WTC11 (cell line): ENCODE data around the gene FAM13B. TPM values are rescaled to one million over a fixed set of nuclear protein-coding genes. Genes with fewer than 3 reads are reported as not detected.

ENCODE experiments used
- ATAC-seq: fragments of 200-7000 bp; cut with Tn5 transposase; 2 replicates; pipeline ENCODE4 v1.10.0; 2021; ENCODE audit warnings: mild to moderate bottlenecking, moderate library complexity
- CTCF ChIA-PET: fragments of 300-600 bp; sonication (Branson Sonifier 250); formaldehyde crosslinking; loops from one replicate; lab custom pipeline; 2021; ENCODE audit warnings: antibody characterized with exemption; lab: Charles Lee
- POLR2A ChIA-PET: fragments of 350-600 bp; sonication (Branson Sonifier 250); formaldehyde crosslinking; loops from one replicate; lab custom pipeline; 2021; ENCODE audit warnings: antibody characterized with exemption; lab: Charles Lee
- DNase-seq: peaks from one replicate; pipeline ENCODE4 v3.0.0; 2021; ENCODE audit warnings: low spot score
- H3K27ac Mint-ChIP-seq: 2 replicates; pipeline ENCODE4 v1.8.0; 2021; ENCODE audit warnings: mixed read lengths
- H3K27me3 Mint-ChIP-seq: 2 replicates; pipeline ENCODE4 v1.8.0; 2021; ENCODE audit warnings: low read depth, mild to moderate bottlenecking, moderate library complexity, mixed read lengths
- H3K36me3 Mint-ChIP-seq: 2 replicates; pipeline ENCODE4 v1.8.0; 2021; ENCODE audit warnings: mixed read lengths
- H3K4me1 Mint-ChIP-seq: 2 replicates; pipeline ENCODE4 v1.8.0; 2022; ENCODE audit warnings: mixed read lengths
- H3K4me3 Mint-ChIP-seq: 2 replicates; pipeline ENCODE4 v1.8.0; 2021; ENCODE audit warnings: mild to moderate bottlenecking, moderate library complexity, mixed read lengths
- H3K9me3 Mint-ChIP-seq: 2 replicates; pipeline ENCODE4 v1.8.0; 2021; ENCODE audit warnings: mixed read lengths
- AR ChIP-seq: fragments of 250-450 bp; sonication (Bioruptor Pico); IDR thresholded peaks from 2 replicates; pipeline ENCODE4 v1.9.0; 2021; ENCODE audit warnings: mild to moderate bottlenecking
- ARID4B ChIP-seq: sonication (generic); formaldehyde crosslinking; IDR thresholded peaks from 2 replicates; pipeline ENCODE4 v1.8.0; 2023; ENCODE audit warnings: missing genetic modification reagents, mild to moderate bottlenecking, borderline replicate concordance
- CREM ChIP-seq: sonication (generic); formaldehyde crosslinking; IDR thresholded peaks from 2 replicates; pipeline ENCODE4 v1.8.1; 2022; ENCODE audit warnings: mild to moderate bottlenecking, missing genetic modification reagents, moderate library complexity
- E2F1 ChIP-seq: sonication (generic); formaldehyde crosslinking; IDR thresholded peaks from 2 replicates; pipeline ENCODE4 v1.8.0; 2022; ENCODE audit warnings: mild to moderate bottlenecking, missing genetic modification reagents
- E2F5 ChIP-seq: sonication (generic); formaldehyde crosslinking; IDR thresholded peaks from 2 replicates; pipeline ENCODE4 v1.8.1; 2022; ENCODE audit warnings: mild to moderate bottlenecking, moderate library complexity, missing genetic modification reagents
- ERG ChIP-seq: fragments of 250-450 bp; sonication (Bioruptor Pico); IDR thresholded peaks from 2 replicates; pipeline ENCODE4 v1.8.0; 2021; ENCODE audit warnings: mild to moderate bottlenecking
- FOXJ3 ChIP-seq: sonication (generic); formaldehyde crosslinking; IDR thresholded peaks from 2 replicates; pipeline ENCODE4 v1.9.0; 2021; ENCODE audit warnings: missing genetic modification reagents, mild to moderate bottlenecking, borderline replicate concordance
- FOXK1 ChIP-seq: sonication (generic); formaldehyde crosslinking; IDR thresholded peaks from 2 replicates; pipeline ENCODE4 v1.8.0; 2022; ENCODE audit warnings: mild to moderate bottlenecking, moderate library complexity, missing genetic modification reagents
- GABPB1 ChIP-seq: sonication (generic); formaldehyde crosslinking; IDR thresholded peaks from 2 replicates; pipeline ENCODE4 v1.8.1; 2023; ENCODE audit warnings: mild to moderate bottlenecking, missing genetic modification reagents
- JUN ChIP-seq: sonication (generic); formaldehyde crosslinking; IDR thresholded peaks from 2 replicates; pipeline ENCODE4 v1.8.0; 2023; ENCODE audit warnings: mild to moderate bottlenecking, missing genetic modification reagents
- KAT7 ChIP-seq: sonication (generic); formaldehyde crosslinking; IDR thresholded peaks from 2 replicates; pipeline ENCODE4 v1.8.1; 2023; ENCODE audit warnings: missing genetic modification reagents, mild to moderate bottlenecking, borderline replicate concordance
- MAX ChIP-seq: sonication (generic); formaldehyde crosslinking; IDR thresholded peaks from 2 replicates; pipeline ENCODE4 v1.8.0; 2022; ENCODE audit warnings: mild to moderate bottlenecking, missing genetic modification reagents
- MLX ChIP-seq: sonication (generic); formaldehyde crosslinking; IDR thresholded peaks from 2 replicates; pipeline ENCODE4 v1.8.1; 2023; ENCODE audit warnings: mild to moderate bottlenecking, missing genetic modification reagents, moderate library complexity
- NR1H2 ChIP-seq: sonication (generic); formaldehyde crosslinking; IDR thresholded peaks from 2 replicates; pipeline ENCODE4 v1.9.0; 2021; ENCODE audit warnings: mild to moderate bottlenecking, moderate library complexity, missing genetic modification reagents
- NR2C2 ChIP-seq: sonication (generic); formaldehyde crosslinking; IDR thresholded peaks from 2 replicates; pipeline ENCODE4 v1.8.0; 2022; ENCODE audit warnings: mild to moderate bottlenecking, missing genetic modification reagents
- SMAD4 ChIP-seq: sonication (generic); formaldehyde crosslinking; IDR thresholded peaks from 2 replicates; pipeline ENCODE4 v1.8.0; 2022; ENCODE audit warnings: mild to moderate bottlenecking, missing genetic modification reagents
- TCF7 ChIP-seq: sonication (generic); formaldehyde crosslinking; IDR thresholded peaks from 2 replicates; pipeline ENCODE4 v1.8.0; 2022; ENCODE audit warnings: mild to moderate bottlenecking, low read depth, missing genetic modification reagents, moderate library complexity
- TEAD4 ChIP-seq: sonication (generic); formaldehyde crosslinking; IDR thresholded peaks from 2 replicates; pipeline ENCODE4 v1.8.0; 2022; ENCODE audit warnings: mild to moderate bottlenecking, missing genetic modification reagents
- ZBTB43 ChIP-seq: sonication (generic); formaldehyde crosslinking; IDR thresholded peaks from 2 replicates; pipeline ENCODE4 v1.8.1; 2023; ENCODE audit warnings: mild to moderate bottlenecking, missing genetic modification reagents
- ZNF138 ChIP-seq: sonication (generic); formaldehyde crosslinking; conservative IDR thresholded peaks from 2 replicates; pipeline ENCODE4 v1.8.1; 2022; ENCODE audit warnings: mild to moderate bottlenecking, moderate library complexity, missing genetic modification reagents
- ZNF263 ChIP-seq: sonication (generic); formaldehyde crosslinking; IDR thresholded peaks from 2 replicates; pipeline ENCODE4 v1.8.1; 2022; ENCODE audit warnings: low read depth, mild to moderate bottlenecking, moderate library complexity, missing genetic modification reagents
- total RNA-seq: library from RNA; stranded (reverse); gene quantifications from 3 replicates; pipeline ENCODE4 v1.2.3, GENCODE V29; 2021

Gene FAM13B
- total RNA-seq, 1 experiment from 2014 or later = 15.6 TPM

GRCh38 chr5:138024117-138024516, 8.8 kb downstream of the FAM13B start:
- Mint-ChIP-seq H3K27me3 (no peaks in the 10 kb centered on the region), H3K9me3 (no peaks in the 10 kb centered on the region), H3K27ac (peak overlapping the region; percentile 84), H3K36me3 (peaks cover 16% of the 10 kb centered on the region), H3K4me3 (no peak overlapping the region), H3K4me1 (peaks cover 34% of the 10 kb centered on the region)
- no peak for TF ChIP-seq TCF7 (CRISPR knock-in tag)
- no peak for TF ChIP-seq TEAD4 (CRISPR knock-in tag)
- TF ChIP-seq ZBTB43 (CRISPR knock-in tag) = no peak
- TF ChIP-seq GABPB1 (CRISPR knock-in tag) = no peak
- no peak for TF ChIP-seq ERG (CRISPR knock-in tag)
- no peak for TF ChIP-seq ZNF263 (CRISPR knock-in tag)
- no peak for TF ChIP-seq E2F1 (CRISPR knock-in tag)
- no peak for TF ChIP-seq KAT7 (CRISPR knock-in tag)
- TF ChIP-seq NR1H2 (CRISPR knock-in tag) = no peak
- no peak for TF ChIP-seq SMAD4 (CRISPR knock-in tag)
- TF ChIP-seq JUN = no peak
- no peak for TF ChIP-seq MLX (CRISPR knock-in tag)
- no peak for TF ChIP-seq MAX
- no peak for TF ChIP-seq NR2C2 (CRISPR knock-in tag)
- no peak for ATAC-seq
- DNase-seq = no peak
- POLR2A ChIA-PET = no interaction called here
- CTCF ChIA-PET = interaction anchor here (0.6 to 1.3 kb wide), 2 partner anchors 12 to 124 kb away, joined by 3 to 5 read pairs; no protein-coding TSS in a partner anchor

- H3K4me3 Mint-ChIP-seq = no peak overlapping the region
- H3K27me3 Mint-ChIP-seq = no peaks in the 10 kb centered on the region
- peaks cover 33% of the 10 kb centered on the region for H3K4me1 Mint-ChIP-seq
- ChIA-PET POLR2A (no interaction called here), CTCF (interaction anchor here (0.6 to 1.3 kb wide), 4 partner anchors 11 to 244 kb away, joined by 3 to 5 read pairs (median 4); no protein-coding TSS in a partner anchor)
- no peak overlapping the region; the same call in 1 of the 2 replicates for H3K27ac Mint-ChIP-seq
- H3K36me3 Mint-ChIP-seq = peaks cover 27% of the 10 kb centered on the region
- DNase-seq = no peak
- ATAC-seq = peak; percentile 65
- H3K9me3 Mint-ChIP-seq = no peaks in the 10 kb centered on the region
- TF ChIP-seq E2F5 (no peak), FOXJ3 (no peak), ZNF138 (CRISPR knock-in tag) (no peak), AR (CRISPR knock-in tag) (no peak), FOXK1 (CRISPR knock-in tag) (no peak), CREM (CRISPR knock-in tag) (no peak), ARID4B (CRISPR knock-in tag) (no peak)
Observed at GRCh38 chr5:138022912-138023311, 10.0 kb downstream of the FAM13B start.
